H54 (cell line): ENCODE data around the gene NAB2.

ENCODE experiments used
- DNase-seq: peaks from one replicate; pipeline ENCODE4 v3.0.0; 2011; ENCODE audit warnings: low spot score, mixed read lengths; ENCODE audit not compliant: insufficient read length
- FAIRE-seq: peaks from 3 replicates; lab custom pipeline; 2011; peaks lifted over from hg19 to GRCh38; lab: Jason Lieb, UNC
- POLR2A ChIP-seq: IDR thresholded peaks from 2 replicates; pipeline ENCODE4 v1.6.1; 2011; ENCODE audit warnings: low read depth, mild to moderate bottlenecking, low read length

NAB2 gene

GRCh38 chr12:57123813-57124212, 34.9 kb downstream of the NAB2 start:
- no peak for TF ChIP-seq POLR2A
- FAIRE-seq = no peak
- no peak for DNase-seq

- no peak for TF ChIP-seq POLR2A
- FAIRE-seq (no peak), DNase-seq (no peak)
Observed at GRCh38 chr12:57124261-57124877, 35.5 kb downstream of the NAB2 start.

- no peak for FAIRE-seq
- DNase-seq = no peak
- no peak for TF ChIP-seq POLR2A
Observed at GRCh38 chr12:57126061-57126460, 37.1 kb downstream of the NAB2 start.

GRCh38 chr12:57126561-57126960, 37.6 kb downstream of the NAB2 start:
- FAIRE-seq = no peak
- DNase-seq = no peak
- TF ChIP-seq POLR2A = no peak

- DNase-seq = no peak
Observed at GRCh38 chr12:57127101-57127725, 38.3 kb downstream of the NAB2 start.

GRCh38 chr12:57127726-57128518, 39.0 kb downstream of the NAB2 start, which contains the start of gene LRP1:
Gene LRP1 (plus strand): TSS chr12:57128483. CDS start chr12:57128965, 482 bp downstream.
- FAIRE-seq (no peak), DNase-seq (peak; percentile 74)
- TF ChIP-seq POLR2A = peak; percentile 64; the same call in 1 of the 2 replicates

More at GRCh38 chr12:57127101-57127725, 38.3 kb downstream of the NAB2 start:
- no peak for FAIRE-seq
- no peak for TF ChIP-seq POLR2A

GRCh38 chr12:57128519-57129247, 39.8 kb downstream of the NAB2 start:
- TF ChIP-seq POLR2A = no peak
- FAIRE-seq (no peak), DNase-seq (peak; percentile 44)

- DNase-seq (no peak), FAIRE-seq (no peak)
- TF ChIP-seq POLR2A = no peak
Observed at GRCh38 chr12:57129321-57129842, 40.5 kb downstream of the NAB2 start.

- DNase-seq = peak; percentile 48
- TF ChIP-seq POLR2A = no peak
- FAIRE-seq = no peak
Observed at GRCh38 chr12:57129889-57130288, 41.0 kb downstream of the NAB2 start.

- no peak for TF ChIP-seq POLR2A
- FAIRE-seq (no peak), DNase-seq (no peak)
Observed at GRCh38 chr12:57130941-57131340, 42.0 kb downstream of the NAB2 start.

- FAIRE-seq = no peak
- DNase-seq = no peak
- TF ChIP-seq POLR2A = no peak
Observed at GRCh38 chr12:57131896-57132744, 43.2 kb downstream of the NAB2 start.

GRCh38 chr12:57133013-57133569, 44.2 kb downstream of the NAB2 start:
- no peak for FAIRE-seq
- TF ChIP-seq POLR2A = no peak

More at GRCh38 chr12:57133013-57133569, 44.2 kb downstream of the NAB2 start:
- DNase-seq = no peak
